Medulla oblongata (tissue), 1 donor: ENCODE results near the gene DBN1.

Experiments
- DNase-seq: peaks from one replicate; pipeline ENCODE4 v3.0.0-alpha.2; 2015; ENCODE audit errors: extremely low spot score

The DBN1 gene

DNA sequence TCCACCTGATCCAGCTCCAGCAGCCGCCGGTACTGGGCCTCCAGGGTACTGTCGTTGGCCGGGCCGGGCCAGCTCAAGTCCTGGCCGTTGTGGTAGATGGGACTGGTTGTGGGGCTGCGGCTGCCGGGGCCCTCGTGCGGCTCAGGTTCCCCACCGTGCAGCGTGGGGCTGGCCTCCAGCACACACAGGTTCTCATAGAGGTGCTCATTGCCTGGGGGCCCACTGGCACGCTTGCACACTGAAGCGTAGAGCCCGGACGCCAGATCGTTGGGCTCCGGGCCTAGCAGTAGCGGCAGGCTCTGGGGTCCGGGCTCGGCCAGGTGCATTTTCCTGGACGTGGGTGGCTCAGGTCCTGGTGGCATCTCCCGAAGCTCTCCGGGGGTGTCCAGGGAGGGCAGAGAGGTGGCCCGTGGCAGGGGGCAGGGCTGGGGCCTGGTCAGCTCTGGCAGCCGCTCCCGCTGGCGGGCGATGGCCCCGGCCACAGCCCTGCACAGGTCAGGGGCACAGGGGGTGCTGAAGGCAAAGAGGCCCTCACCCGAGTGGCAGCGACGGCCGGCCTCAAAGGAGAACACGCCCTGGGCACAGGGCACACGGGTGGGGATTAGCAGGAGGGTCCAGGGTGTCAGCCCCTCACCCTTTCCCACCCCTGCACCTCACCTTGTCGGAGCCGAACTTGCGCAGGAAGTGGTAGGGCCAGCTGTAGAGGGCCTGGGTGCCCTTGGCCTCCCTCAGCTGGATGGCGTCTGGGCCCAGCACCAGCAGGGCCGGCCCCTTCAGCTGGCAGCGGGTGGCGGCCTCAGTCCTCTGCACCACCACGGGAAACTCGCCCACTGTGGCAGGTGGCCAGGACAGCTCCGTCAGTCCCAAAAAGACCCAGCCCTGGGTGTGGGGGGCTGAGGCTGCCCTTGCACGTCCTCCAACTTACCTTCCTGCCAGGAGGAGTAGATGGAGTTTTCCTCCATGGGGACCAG, 30.9 kb upstream of the DBN1 start:
- no peak for DNase-seq

DNA sequence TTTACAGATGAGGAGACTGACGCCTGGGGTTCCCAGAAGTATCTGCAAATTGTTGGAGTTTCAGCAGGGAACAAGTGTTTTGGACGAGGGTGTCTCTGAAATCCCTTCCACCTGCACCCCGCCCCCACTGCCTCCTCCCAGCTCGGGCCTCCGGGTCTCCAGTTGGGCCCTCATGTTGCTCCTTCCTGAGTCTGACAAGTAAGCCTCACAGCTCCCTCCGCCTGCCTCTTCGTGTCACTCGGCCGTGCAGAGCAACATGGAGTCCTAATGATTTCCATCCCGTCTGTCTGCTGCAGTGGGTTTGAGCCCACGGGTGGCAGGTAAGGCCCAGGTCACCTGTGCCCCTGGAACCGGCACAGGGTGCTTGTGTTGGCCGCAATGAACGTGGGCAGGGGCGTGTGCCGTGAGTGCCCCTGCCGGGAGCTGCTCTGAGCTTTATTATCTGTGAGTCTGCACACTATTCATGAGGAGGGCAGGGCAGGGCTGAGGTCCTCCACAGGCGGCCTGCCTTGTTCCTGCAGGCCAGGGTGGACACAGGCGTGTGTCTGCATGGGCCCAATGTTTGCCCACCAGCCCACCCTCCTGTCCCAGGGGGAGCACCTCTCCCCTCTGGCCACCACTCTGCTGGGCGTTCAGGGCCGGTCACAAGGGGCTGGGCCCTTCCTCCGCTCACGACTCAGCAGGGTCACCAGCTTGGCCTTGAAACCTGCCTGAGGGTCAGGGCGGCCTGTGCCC, 30.1 kb upstream of the DBN1 start:
- DNase-seq, result no peak

DNA sequence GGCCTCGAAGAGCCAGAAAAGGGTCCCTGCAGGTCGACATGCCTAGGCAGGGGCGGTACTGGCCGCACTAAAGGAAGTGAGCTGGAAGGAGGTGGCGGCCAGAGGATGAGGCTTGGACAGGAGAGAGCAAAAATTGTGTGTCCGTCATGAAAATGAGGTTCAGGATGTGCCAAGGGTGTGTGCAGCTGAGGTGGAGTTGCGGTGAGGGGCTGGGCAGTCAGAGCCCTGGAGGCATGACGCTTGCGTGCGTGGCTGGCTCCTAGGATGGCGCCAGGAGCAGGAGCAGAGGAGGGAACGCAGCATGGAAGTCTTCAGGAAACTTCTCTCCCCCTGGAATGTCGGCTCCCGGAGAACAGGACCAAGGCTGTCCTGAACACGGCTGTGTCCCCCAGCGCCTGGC, 29.5 kb upstream of the DBN1 start:
- no peak for DNase-seq

DNA sequence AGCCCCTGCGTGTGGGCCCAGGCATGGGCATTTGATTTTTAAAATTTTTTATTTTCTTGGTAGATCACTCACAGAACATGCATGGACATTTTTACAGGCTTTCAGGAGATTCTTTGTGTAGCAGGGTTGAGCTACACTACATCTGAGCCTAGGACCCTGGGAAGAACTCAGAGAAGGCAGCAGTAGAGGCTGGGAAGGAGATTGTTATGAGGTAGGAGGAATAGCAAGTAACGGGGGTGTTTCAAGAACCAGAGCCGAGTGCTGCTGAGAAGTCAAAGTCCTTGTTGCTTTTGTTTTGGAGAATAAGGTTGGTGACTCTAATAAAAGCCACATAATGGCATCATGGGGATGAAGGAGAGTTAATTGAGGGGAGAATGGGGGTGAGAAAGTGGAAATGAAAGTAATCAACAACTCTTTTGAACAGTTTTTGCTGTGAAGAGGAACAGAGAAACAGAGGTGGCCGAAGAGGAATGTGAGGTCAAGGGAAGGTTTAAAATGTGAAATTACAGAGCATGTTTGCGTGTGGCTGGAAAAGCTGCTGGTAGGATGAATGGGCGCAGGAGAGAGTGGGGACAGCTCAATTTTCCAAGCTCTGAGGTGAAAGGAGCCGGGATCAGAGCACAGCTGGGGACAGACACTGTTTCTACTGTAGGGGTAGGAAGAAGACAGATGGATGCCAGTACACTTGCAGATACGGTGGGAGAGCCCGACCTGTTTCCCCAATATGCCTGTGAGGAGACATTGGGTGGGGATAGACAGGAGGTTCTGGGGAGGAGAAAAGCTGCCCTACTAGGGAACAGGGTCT, 28.6 kb upstream of the DBN1 start:
- no peak for DNase-seq

DNA sequence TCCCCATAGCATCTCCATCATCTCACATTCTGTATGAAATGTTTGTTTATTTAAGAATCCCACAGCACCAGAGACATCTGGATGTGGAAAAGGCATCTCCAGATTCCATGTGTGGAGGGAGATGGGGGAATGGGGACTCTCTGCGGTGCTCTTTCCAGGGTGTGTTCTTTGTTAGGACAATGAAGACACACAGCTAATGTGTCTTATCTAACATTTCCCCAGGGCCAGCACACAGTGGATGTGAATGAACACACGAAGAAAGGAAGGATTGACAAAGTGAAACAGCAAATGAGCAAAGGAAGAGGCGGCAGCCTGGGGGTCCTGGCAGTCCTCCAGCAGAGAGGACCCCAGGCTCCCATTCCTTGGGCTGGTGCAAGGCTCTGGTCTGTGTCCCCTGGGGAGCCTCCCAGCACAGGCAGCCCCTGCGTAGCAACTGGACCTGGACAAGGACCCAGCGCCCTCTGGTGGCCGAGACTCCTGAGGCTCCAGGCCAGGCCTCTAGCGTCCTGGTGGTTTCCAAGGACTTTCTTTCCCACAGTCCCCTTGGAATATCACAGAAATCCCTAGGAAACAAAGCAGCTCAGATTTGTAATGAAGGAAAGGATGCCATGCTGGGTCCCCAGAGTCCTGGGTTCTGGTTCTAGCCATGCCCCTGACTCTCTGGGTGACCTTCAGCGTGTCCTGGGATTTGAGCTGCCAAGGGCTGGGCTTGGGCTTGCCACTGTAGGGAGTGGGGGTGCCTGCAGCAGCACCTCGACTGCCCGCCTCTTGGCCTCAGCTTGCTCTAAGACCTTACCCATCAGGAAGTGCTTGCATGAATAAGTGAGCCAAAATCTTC, 27.5 kb upstream of the DBN1 start:
- peak; percentile 86 for DNase-seq

DNA sequence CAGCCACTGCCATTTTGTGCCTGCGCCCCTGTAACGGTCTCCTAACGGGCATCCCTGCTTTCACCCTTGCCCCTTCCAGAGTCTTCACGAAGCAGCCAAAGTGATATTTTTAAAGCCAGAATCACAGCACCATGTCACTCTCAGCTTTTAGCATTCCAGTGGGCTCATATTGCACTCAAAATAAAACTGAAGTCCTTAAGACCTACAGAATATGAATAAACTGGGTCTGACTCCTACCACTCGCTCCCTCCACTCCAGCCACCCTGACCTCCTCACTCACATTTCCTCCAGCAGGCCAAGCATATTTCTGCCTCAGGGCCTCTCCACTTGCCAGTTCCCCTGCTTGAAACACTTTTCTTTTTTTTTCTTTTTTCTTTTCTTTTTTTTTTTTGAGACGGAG, 26.4 kb upstream of the DBN1 start:
- DNase-seq, result no peak

DNA sequence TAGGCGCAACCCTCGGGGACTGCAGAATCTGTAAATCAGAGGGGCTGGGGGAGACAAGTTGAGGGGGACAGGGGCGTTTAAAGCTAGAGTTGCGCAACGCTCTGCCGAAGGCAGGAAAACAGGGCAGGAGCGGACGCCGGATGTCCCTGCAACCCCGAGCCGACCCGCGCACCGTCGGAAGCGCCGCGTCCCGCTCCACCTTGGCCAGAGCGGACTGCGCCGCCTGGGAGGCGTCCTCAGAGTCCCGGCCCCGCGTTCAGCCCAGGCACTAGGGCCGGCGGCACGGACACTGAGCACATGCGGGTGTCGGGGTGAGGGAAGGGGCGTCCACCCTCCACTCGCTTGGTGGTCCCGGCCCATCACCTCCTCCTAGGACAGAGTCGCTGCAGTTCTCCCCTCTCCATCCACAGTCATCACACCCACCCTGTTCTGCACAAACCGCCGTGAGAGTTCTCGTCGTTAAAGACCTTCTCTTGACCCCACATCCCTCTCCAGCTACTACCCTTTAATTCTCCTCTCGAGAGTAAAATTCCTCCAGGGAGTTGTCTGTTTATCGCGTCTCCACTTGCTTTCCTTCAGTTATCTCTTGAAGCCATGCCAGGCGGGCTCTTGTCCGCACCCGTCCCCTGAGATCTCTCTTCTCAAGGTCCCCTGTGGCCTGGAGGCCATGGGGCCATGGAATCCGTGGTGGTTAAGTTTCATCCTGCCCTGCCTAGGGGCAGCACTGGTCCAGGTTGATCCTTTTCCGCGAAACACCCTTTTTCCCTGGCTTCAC, 24.8 kb upstream of the DBN1 start:
- no peak for DNase-seq

DNA sequence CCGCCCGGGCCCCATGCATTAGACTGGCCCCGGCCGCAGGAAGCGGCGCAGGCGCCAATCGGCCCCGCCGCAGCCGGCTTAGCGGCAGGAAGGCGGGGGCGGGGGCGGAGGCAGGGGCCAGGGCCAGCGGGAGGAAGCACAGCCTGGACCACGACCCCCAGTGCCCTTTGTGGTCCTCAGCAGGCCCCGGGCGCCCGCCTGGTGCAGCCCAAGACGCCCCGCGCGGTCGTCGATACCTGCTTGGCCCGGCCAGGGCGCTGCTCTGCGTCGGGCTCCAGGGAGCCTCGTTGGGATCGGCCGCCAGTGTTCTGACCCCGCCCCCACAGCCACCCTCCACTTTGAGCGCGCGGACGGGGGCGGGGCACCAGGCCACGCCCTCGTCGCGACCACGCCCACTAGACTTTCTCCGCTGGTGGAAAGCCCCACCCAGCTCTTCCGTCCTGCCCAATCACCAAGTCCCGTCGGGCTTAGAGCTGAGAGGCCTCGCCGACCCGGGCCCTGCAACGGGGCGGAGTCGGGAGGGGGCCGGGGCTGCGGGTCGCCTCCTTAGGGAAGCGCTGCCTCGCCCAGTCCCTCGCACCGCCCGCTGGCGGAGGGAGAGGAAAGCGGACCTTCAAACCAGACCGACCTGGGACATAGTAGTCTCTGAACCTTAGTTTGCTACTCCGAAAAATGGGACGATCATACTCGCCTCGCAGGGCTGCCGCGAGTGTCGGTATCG, 24.0 kb upstream of the DBN1 start, which contains the start of gene PDLIM7:
Gene PDLIM7 (minus strand): TSS at position 313 of the 721 bp plus-strand sequence. CDS start 1,092 bp downstream, outside the sequence.
- peak; percentile 92 for DNase-seq

DNA sequence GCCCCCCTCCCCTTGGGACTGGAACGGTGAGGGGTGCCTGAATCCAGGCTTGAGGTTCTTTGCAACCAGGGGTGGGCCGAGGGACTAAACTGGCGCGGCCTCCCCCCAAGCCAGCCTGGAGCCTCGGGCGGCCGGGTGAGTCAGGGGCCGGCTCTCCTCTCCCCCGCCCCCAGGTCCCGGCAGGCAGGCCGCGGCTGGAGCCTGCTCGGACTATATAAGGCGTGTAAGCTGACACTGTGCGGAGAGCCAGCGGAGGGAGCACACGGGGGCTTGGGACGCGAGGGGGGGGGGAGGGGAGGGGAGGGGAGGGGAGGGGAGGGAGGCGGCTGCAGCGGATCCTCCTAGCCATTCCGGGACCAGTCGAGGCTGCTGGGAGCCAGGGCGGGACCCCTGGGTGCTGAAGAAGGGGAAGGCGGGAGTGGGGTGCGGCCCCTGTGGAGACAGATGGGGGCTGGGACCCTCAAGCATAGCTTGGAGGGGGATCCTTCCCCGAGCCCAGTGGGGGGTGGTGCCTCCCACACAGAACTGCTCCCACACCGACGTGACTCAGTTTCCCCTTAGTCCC, 23.4 kb upstream of the DBN1 start:
- DNase-seq, result no peak

DNA sequence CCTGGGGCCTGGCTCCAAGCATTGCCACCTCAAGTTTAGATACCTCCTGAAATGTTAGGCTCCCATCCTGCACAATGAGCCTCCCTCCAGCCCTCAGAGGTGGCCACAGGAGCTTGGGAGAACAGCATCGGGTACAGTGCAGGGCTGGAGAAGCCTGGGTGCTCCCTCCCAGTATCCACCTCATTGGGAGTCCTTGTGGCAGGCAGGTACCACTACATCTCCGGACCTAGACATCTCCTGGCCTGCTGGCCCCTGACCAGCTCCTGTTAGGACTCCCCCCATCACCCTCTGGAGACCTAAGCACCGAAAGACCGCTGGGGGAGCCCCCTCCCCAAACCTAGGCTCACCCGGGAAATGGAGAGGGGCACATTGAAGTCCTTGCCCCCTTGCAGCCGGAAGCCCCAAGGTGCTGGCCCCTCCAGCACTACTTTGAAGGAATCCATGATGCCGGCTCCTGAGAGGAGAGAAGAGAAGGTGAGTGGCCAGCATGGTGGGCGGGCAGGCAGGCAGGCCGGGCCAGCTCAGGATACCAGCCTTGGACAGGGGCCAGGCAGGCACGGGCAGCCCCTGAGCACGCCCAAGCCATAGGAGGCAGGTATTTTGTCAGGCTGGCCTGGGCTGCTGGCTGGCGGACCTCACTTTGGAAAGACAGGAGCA, 22.8 kb upstream of the DBN1 start:
- DNase-seq, result no peak

DNA sequence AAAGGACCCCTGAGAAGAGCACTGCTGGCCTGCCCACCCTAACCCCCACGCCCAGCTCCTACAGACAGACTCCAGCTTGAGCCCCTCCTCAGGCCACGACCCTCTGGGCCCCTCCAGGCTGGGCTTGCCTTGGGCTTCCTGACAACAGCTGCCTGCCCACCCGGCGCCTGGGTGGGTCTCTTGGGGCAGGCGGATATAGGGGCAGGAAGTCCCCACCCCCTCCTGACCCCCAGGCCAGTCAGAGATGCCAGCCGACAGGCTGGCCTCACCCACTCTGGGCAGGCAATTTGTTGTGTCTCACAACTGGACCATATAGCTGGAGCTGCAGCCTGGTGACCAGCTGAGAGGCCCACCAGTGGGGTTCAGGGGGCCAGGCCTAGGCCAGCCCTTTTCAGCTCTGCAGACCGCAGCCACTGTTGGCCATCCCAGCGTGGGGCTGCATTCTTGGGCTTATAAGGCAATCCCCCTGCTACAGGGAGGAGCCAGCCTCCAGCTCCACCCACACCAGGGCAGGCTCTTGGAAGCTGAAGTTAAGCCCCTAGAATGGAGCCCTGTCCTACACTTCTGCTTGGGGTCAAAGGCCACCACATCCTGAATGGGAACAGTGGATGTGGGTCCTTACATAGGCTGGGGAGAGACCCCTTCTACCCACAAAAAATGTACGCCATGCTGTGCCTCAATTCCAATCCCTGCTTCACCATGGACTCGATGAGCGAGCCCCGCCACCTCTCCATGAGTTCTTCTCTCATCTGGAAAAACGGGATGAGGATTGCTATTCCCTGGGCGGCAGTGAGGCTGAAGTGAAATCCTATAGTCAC, 22.0 kb upstream of the DBN1 start:
- no peak for DNase-seq

DNA sequence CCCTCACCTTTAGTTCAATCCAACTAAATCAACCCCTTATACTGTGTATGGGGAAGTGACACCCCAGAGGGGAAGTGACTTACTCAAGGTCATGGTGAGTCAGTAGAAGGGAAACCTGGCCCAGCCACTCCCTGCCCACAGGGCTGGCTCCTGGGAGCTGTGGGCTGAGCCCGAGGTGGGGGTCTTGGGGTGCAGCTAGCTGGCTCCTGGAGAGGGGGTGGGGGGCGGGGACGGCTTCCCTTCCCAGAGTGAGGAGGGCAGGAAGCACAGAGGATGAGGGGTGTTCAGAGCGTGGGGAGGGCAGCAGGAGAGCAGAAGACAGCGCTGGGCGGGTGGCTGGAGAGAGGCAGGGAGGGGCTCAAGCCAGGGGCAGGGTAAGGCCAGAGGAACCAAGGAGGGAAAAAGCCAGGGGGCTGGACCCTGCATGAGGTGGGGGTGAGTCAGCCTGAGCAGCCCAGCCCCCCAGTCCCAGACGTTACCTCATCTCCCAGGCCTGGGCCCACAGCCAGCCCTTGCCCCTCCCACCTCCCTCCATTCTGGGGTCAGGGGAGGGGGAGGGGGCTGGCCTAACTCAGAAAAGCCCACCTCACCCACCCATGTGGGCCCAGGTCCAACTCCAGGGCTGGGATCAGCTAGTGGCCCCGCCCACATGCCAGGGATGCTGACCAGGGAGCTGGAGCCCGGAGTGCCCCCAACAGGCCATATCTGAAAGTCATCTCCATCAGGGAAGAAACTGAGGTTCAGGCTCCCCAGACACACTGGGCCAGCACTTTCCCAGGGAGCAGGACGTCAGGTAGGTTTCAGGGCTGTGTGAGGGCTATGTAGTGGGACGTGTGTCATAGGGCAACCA, 21.1 kb upstream of the DBN1 start:
- no peak for DNase-seq

DNA sequence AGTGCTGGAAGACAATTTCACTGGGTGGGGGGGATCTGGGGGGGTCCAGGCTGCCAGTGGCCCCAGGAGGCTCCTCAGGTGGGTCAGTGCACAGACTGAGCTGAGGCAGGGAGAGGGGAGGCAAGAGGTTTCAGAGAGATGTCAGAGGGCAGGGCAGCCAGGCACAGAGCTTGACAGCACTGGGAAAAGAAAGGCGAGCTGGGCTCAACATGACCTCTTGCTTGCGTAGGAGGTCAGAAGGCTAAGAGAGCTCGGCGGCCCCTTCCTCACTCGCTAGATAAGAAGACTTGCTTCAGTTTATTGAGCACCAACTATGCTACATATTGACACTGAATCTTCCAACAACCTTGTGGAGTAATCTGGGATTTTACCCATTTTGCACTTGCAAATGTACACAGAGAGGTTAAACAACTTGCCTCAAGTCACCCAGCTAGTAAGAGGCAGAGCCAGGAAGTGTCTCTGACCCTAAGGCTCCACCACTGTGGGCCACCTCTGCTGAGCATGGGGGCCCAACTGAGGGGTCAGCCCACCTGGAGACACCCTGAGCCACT, 20.4 kb upstream of the DBN1 start:
- no peak for DNase-seq

DNA sequence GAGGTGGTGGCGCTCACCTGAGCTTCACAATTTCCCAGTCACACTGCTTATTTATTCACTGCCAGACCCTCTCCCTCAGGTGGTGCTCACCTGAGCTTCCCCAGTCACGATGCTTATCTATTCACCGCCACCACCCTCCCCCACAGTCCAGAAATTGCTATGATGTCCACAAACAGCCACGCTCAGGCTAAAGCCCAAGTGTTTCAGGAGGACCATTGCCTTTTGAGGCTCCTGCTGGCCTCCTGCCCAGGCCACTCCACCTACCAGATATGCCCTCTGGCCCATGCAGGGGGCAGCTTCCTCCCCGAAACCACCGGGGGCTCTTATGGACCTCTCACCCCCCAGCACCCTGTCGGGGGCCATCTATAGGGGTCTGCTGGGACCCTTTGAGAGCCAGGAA, 19.4 kb upstream of the DBN1 start:
- no peak for DNase-seq

DNA sequence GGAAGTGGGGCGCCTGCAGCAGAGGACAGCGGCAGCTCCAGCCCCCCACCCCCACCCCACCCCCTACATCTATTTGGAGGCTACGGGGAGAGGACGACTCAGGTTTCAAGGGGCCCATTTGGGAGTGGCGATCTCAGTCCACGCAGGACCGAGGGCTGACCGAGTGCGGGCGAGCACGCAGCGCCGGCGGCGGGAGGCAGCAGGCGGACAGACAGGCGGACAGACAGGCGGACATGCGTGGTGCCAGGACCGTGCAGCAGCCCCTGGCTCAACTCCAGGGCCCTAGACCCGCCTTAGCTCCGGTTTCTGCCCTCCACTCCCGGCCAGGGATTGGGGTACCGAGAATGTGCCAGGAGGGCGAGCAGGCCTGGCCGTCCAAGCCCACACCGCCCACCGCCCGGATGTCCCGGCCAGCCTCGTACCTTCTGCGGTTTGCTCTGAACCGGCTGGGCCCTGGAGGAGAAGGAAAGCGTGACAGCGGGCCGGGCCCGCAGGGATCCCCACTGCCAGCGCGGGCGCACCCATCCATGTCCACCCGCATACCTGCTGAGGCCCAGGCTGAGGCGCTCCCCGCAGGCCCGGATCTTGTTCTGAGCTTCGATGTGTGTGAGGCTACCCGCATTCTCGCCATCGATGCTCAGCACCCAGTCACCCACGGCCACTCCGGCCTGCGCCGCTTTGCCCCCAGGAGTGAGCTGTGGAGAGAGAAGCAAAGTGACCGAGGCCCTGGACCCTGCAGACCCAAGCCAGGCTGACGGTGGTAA, 18.7 kb upstream of the DBN1 start:
- DNase-seq, result no peak

DNA sequence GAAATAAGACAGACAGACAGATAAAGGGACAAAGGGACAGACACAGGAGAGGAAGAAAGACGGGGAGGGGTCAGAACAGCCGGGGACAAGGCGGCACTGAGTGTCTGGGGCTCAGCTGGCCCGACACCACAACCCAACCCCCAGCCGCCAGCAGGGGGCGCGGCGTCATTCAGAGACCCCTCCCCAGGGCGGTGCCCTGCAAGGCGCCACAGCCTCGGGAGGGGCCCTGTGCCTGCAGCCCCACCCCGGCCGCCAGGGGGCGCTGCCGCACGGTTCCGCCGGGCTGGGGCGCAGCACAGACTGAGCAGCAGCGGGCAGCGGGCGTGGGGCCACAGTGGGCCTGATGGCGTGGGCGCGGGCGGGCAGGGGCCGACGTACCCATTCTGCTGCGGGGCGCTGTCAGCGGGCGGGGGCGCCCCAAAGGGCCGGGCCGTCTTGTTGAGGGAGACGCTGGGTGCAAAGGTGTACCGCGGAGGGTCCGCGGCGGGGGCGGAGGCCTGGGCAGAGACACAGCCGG, 18.1 kb upstream of the DBN1 start:
- DNase-seq, result no peak
